Stimulated activated naive CD4-positive, alpha-beta T cell treated with Interleukin-2 at 50 U/mL for 16 hours (primary cell): ENCODE results near the gene ENG.
A peak's percentile ranks its signal among the peaks of the same experiment; 100 is the strongest.
"Not testable (repeated sequence)": the region's sequence is repeated elsewhere in the genome, so short reads cannot be mapped to it uniquely, and the experiment has no call there.

Experiments
- DNase-seq: peaks from one replicate; lab custom pipeline; 2025; lab: John Stamatoyannopoulos, UW

The ENG gene

DNA sequence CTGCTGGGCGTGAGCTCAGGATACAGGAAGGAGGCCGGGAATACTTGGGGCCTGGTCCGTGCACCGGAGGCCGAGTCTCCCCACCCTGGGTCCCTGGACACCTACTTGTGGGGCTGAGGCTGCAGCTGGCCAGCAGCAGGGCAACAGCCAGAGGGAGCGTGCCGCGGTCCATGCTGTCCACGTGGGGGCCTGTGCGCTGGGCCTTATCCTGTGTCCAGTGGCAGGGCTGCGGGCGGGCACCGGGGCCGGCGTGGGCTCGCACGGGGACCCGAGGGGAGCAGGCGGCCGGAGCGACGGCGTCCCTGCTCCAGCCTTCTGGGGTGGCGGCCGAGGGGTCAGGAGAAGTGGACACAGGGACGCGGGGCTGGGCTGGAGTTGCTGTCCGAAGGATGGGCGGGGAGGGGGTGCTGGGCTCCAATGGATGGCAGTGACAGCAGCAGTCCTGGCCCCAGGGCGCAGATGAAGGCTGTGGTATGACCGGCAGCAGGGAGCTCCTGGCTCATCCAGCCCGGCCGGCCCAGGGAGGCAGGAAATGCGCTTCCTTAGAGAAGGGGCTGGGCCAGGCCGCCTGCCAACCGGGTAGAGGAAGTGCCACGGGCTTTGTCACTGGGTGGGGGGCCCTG, at the start of gene ENG:
Gene ENG, minus strand, starts transcription at position 475 of the 623 bp plus-strand sequence. Its CDS starts 303 bp downstream, at position 172.
- peak; percentile 13 for DNase-seq

DNA sequence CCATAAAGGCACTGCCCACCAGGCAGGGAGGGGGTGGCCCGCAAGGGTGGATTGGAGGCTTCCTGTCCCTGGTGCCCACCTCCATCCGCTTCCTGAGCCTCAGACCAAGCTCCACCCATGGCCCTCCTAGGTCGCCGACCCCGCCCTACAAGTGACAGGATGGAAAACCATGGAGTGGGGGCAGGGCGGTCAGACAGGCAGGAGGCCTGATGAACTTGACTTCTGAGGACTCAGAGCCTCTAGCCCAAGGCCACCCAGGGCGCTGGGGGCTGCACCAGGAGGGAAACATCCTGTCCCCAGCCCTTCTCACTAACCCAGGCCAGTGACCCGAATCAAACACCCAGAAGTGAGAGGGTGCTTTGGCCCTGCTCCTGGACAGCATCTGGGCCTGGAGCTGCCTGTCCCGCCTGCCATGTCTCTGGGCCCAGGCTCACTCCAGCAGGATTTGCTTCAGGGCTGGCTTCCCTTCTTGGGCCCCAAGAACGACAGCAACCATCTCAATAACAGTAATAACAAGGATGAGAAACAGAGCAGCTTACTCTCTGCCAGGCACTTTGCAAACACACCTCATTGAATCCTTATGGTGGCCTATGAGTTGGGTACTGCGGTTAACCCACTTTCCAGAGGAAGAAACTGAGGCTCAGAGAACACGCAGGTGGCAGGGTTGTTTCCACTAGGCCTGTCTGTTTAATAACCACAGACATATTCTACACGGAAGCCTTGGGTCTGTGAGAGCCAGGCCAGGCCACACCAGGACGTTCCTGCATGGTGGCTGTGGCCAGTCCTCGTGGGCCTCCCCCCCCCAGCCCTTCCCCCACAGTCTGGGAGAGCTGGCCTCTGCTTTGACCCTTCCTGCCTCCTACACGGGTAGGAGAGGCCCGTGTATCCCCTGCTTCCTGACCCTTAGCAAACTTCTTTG, 49.4 kb upstream of the ENG start:
- peak; percentile 62 for DNase-seq

DNA sequence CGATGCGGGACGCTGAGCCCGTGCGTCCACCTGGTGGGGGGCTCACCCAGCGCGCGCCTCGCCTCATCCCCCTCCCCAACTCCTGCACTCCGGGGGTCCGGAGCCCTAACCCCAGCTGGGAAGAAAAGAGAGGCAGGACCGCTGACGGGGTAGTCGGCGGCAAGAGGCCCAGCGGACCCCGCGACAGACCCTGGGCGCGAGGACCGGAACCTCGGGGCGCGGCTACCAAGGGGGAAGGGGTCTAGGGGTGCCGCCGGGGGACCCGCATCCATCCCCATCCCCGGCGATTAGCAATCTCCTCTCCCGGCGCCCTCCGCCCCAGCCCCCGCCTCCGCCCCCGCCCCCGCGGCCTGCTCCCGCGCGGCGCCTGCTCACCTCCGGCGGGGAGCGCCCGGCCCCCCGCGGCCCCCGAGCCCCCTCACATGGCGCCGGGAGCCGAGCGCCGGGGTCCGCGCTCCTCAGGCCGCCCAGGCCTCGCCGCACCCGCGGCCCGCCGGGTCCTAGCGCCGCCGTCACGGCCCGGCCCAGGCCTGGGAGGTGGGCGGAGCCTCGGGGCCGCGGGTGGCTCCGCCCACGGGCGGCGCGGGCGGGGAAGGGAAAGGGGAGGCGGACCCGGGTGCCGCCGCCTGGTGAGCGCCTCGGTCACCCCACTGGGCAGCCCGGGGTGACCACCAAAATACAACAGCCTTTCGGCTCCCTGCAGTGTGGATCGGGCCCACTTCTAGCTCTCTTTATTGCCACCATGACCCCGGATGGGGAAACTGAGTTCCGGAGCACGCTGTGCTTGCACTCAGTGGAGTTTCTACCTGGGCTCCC, 44.9 kb upstream of the ENG start, which contains the start of gene ST6GALNAC6:
Gene ST6GALNAC6, minus strand, starts transcription at position 476 of the 816 bp plus-strand sequence. CDS start 1,622 bp downstream, outside the sequence.
- DNase-seq: peak; percentile 66

DNA sequence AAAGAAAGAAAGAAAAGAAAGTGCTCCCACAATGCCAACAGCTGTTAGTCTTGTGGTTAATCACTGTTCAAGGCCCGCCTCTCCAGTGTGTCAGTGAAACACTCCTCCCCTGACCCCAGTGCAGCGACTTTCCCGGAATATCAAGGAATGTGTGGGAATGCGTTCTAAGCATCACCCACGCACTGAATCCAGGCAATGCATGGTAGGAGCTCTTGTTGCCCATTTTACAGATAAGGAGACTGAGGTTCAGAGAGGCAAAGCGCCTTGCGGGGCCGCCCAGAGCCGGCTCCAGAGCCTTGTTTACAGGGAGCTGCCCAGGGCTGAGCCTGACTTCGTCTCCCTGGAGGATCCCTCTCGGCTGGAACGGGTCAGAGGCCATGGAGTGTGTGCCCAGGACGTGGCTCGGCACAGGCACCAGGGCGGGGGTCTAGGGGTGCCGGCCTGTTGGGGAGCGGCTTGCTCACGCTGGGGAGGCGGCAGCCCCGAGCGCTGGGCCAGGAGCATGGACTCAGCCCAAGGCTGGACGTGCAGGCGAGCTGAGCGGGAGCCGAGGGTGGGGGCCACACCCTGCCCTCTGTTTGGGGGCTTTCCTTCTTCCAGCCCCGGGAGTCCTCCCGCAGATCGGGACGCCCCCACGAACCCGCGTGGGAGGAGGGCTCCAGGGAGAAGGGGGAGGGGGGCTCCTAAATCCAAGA, 44.1 kb upstream of the ENG start:
- no peak for DNase-seq

DNA sequence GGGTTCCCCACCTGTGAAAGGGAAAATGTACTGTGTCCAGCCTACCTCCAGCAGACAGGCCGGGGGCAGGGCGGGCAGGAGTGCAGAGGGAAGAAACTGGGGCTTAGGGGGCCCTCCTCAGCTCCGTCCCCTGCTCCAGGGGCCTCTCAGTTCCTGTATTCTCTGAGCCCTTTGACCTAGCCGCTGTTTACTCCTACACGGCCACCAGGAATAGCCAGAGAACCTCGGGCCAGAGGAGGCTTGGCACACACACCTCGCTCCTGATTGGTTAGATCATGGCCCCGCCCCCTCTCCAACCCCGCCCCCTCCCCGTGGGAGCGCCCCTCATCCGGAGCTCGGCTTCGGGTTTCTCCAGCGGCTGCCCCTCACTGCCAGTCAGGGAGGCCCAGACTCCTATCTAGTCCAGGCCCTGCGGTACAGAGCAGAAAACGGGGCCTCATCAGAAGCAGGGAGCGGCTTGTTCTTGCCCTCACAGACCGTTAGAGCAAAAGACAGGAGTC, 42.8 kb upstream of the ENG start:
- peak; percentile 18 for DNase-seq

DNA sequence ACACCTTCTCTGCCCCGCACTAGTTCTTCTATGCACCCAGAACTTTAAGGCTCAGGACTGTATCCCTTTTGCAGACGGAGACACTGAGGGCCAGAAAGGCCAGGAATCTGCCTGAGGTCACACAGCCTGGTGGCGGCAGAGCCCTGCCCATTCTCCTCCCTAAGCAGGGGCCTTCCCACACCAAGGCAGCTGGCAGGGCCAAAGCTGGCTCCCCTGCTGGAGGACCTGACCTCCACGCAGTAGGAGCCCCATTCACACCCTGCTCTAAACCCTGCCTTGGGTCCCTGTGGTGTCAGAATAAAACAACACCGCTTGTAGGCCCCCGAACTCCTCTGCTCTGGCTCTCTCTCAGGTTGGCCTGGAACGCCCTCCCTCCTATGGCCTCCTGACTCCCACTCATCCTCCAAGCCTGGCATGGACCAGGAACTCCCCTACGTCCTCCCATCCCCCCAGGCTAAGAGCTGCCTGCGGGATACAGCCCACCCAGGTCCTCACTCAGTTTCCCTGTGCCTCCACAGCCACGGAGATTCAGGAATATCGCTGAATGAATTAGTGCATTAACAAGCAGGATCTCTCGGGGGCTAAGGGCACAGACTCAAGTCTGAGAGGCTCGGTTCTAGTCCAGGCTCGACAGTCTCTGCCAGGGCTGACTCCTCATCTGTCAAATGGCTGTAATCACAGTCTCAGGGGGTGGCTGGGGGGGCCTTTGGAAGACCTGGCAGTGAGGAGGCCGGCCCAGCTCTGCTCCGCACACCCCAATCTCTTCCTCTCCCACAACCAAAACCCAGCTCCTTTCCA, 42.1 kb upstream of the ENG start:
- DNase-seq: no peak

DNA sequence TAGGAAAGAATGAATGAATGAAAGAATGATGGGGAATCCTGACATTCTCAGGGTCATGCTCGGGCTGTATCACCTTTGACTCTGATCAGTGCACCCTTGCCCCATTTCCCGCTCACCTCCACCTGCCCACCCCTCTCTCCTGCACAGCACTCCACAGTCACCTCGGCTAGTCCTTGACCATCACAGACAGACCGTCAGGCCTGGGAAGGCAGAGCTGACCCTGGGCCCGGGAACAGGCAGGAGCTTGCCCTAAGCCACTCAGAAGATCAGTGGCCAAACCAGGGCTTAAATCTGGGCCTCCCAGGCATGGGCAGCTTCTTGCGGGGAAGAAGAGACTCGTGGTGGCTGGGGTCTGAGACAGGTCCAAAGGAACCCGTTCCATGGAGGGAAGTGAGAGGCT, 41.4 kb upstream of the ENG start:
- no peak for DNase-seq

DNA sequence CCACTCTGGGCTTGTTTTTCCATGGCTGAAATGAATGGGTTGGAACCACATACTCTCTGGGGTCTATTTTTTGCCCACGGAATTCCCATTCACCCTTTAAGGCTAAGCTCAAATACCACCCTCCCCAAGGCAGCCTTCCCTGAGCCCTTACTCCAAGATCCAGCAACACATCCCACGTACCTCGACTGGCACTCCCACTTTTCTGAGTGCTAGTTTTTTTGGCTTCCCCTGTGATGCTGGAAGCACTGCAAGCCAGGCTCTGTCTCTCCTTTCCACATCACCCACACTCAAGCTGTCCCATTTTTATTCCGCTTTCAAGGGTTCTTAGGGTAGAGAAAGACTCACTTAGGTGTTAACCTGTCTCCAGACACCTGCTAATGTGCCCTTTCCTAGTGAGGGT, 38.9 kb upstream of the ENG start:
- no peak for DNase-seq

DNA sequence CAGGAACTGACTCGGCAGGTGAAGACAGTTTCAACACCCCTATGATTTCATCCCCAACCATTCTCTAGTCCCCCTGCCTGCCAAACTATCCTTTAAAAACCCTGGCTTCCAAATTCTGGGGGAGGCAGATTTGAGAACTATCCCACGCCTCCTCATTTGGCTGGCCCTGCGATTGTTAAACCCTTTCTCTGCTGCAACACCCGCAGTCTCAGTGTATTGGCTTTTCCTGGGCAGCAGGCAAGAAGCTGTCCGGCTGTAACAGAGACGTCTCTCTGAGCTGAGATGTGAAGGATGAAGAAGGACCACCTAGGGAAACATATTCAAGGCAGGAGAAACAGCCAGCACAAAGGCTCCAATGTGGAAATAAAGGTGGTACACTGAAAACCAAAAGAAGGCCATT, 38.4 kb upstream of the ENG start:
- DNase-seq: no peak

DNA sequence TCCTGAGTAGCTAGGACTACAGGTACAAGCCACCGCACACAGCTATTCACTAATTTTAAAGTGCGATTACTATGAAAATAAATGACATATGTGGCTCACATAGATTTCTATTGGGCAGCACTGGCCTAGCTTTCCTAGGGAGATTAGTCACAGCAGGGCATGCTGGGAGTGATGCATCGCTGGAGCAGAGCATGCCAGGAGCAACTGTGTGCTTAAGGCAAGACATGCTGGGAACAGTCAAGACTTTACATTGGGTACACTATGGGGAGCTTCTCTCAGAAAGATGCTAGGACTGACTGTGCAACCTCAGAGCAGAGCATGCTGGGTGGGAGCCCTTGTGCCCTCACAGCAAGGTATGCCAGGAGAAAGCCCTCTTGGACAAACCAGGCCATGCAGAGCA, 35.6 kb upstream of the ENG start:
- no peak for DNase-seq

DNA sequence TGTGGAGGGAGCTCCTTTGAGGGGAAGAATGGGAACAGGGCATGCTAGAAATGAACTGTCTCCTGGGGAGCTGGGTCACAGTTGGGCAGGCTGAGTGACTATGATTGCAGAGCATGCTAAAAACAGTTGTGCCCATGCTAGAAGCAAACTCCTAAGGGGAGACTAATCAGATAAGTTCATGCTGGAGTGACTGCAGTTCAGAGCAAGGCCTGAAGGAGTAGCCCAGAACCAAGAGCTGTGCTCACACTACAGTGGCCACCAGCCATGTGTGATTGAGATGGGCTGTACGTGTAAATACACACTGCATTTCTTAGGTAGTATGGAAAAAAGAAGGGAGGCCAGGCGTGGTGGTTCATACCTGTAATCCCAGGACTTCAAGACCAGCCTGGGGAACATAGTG, 33.3 kb upstream of the ENG start:
- no peak for DNase-seq

DNA sequence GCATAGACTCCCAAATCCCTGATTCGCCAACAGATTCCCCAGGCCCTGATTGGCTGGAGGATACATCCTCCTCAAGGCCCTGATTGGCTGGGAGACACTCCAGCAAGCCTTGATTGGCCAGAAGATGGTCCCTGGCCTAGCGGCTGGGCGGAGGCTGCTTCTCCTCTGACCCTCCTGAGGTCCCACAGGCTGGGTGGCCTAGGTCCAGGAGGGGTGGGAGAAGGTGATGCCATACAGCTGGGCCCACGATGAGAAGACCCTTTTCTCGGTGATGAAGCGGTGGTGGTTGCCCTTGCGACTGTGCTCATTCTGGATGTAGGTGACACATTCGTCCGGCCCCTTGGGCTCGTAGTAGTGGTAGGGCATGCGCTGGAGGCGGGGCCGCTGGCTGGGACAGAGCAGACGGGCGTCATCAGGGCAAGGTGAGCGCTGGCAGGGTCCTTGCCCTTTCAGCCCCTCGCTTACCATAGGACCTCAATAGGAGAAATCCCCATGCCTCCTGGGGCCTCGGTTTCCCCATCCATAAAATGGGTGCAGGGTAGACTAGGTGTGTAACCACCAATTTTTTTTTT, 32.0 kb upstream of the ENG start:
- no peak for DNase-seq

DNA sequence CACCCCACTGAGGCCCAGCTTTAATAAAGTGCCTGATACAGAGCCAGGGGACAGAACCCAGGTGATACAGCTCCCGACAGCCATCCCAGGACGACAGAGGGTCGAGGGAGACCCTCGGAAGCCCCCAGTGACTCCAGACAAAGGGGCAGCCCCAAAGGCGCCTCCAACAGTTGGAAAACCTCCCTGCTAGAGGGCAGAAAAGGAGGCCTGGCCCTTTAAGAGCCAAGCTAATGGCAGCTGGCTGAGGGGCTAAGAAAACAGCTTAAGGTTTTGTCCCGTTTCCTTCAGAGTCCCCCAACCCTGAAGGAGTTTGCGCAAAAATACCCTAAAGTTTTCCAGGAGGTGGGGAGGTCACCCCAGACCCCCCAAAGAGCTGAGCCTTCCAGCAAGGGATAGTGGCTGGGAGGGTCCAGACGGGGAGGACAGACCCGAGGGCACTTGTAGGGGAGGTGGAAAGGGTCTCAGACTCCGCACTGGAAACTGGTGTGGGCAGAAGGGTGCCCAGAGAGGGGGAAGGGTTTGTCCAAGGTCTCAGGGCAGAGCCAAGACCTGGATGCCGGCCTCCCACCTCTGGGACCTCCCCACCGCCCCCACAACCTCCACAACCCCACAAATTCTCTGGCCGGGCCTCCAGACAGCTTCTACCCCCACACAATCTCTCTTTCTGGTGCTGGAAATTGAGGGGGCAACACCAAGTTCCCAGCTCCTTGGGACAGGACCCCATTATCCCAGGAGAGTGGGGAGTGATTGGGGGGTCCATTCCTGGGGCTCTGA, 31.2 kb upstream of the ENG start:
- no peak for DNase-seq

DNA sequence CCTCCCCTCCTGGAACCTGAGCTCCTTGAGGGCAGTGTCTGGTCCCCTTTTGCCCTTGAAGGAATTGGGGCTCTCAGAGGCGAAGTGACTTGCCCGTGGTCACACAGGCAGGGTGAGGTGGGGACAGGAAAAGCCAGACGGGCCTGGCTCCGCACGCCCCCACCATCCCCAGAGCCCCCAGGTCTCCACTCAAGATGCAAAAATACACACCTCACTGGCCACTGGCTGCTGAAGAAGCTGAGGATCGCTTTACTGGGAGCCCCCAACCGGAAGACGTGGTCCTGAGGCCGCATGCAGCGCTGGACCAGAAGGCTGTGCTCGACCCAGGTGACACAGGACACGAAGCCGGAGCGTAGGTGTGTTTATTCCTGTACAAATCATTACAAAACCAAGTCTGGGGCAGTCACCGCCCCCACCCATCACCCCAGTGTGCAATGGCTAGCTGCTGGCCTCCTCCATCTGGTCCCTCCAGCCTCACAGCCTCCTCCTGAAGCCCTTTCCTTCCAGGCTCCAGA, 30.6 kb upstream of the ENG start:
- no peak for DNase-seq

DNA sequence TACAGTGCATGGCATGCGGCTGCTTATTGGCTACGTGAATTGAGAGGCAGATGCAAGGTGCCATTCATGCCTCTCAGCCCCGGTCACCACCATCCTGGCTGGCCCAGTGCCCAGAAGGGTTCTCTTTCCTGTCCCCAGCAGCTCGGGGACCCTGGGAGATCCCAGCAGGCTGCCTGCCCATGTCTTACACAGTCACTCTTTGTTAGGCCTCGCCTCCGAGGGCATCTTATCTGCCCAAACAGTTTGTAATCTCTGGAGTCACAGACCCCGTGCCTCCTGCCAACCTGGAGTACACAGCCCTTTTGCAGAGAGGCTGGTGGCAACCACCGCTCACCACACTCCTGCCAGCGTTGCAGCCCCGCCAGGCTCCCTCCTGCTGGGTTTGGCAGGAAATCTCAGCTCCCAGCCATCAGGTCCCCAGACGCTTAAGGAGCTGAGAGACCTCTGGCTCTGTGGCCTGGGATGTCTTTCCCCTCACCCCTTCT, 30.0 kb upstream of the ENG start:
- DNase-seq: no peak

DNA sequence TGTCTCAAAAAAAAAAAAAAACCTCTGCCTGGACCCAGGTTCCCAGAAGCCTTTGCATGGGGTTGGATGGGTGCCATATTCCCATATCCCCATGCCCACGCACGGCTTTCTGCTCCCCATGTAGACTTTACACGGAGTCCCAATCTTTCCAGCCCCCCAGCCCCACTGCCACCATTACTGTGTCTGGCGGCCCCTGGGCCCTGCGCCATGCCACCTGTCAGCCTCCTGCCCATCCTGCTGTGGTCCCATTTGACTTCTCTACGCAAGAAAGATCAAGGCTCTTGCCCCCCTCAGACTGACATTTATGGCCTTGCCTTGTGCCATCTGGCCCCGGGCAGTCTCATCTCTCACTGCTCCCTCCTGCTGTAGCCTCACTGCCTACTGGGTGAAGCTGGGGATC, 29.5 kb upstream of the ENG start:
- DNase-seq: no peak

DNA sequence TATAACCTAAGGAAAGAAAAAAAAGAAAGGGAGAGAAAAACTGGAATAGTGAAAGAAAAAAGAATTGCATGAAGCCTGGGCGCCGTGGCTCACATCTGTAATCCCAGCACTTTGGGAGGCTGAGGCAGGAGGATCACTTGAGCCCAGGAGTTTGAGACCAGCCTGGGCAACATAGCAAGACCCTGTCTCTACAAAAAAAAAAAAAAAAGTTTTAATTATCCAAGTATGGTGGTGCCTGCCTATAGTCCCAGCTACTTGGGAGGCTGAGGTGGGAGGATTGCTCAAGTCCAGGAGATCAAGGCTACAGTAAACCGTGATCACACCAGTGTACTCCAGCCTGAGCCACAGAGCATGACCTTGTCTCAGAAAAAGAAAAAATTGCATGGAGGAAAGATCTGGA, 27.3 kb upstream of the ENG start:
- DNase-seq: not testable (repeated sequence)

DNA sequence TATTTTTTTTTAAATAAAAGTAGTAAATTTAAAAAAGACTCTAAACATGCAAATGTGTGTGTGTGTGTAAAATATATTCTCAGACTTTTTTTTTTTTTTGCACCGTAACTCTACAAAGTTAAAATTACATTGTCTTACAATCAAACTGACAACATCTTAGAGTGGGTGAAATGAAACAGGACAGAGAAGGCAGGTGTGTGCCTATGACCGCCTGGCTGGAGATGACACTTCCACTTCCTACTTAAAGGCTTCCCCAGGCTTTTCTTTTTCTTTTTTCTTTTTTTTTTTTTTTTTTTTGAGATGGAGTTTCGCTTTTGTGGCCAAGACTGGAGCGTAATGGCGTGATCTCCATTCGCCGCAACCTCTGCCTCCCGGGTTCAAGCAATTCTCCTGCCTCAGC, 25.7 kb upstream of the ENG start:
- no peak for DNase-seq

DNA sequence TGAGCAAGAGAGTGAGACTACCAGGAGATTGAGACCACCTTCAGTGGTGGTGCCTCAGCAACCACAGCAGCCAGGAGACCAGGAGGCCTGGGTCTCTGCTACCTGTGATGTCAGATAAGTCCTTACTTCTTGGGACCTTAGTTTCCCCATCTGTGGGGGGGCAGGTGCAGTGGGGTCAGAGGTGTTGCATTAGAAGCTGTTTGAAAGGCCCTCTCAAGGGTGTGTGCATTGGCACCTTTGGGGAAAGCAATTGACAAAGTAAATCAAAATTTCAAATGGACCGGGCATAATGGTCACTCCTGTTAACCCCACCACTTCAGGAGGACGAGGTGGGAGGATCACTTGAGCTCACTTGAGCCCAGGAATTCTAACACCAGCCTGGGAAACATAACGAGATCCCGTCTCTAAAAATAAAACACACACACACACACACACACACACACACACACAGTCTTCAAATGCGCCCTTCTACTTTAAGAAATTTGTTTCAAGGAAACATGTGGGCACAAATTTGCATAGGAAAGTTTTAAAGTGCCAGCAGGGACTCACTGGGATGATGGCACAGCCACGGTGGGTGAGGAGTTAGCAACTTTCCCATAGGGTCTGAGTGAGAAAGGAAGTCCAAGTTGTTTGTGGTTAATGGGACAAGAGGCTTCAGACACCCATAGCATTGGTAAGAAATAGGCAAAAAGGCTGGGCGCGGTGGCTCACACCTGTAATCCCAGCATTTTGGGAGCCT, 24.4 kb upstream of the ENG start:
- DNase-seq: no peak
